SK-N-SH treated with all-trans-retinoic acid at 6 μM for 48 hours (cell line): ENCODE measurements around the gene CWC27.

Experiments used
- ATAC-seq: fragments of 200-7000 bp; cut with Tn5 transposase; 3 replicates; pipeline ENCODE4 v1.9.1; 2020; ENCODE audit warnings: mild to moderate bottlenecking, moderate library complexity
- ARNTL ChIP-seq: fragments of 450-650 bp; formaldehyde crosslinking; IDR thresholded peaks from 2 replicates; pipeline ENCODE4 v1.5.0; 2020; ENCODE audit warnings: low read depth, mild to moderate bottlenecking, moderate library complexity, borderline replicate concordance
- BACH2 ChIP-seq: fragments of 250-450 bp; sonication (Bioruptor Pico); IDR thresholded peaks from 2 replicates; pipeline ENCODE4 v1.9.0; 2021; ENCODE audit warnings: mild to moderate bottlenecking, borderline replicate concordance
- CREB5 ChIP-seq: fragments of 250-450 bp; sonication (Bioruptor Pico); IDR thresholded peaks from 2 replicates; pipeline ENCODE4 v1.5.1; 2020; ENCODE audit warnings: low read depth, mild to moderate bottlenecking, moderate library complexity
- CSDC2 ChIP-seq: fragments of 250-450 bp; sonication (Bioruptor Pico); IDR thresholded peaks from 2 replicates; pipeline ENCODE4 v1.5.0; 2020; ENCODE audit warnings: mild to moderate bottlenecking, moderate library complexity
- ESRRG ChIP-seq: fragments of 250-450 bp; sonication (Bioruptor Pico); IDR thresholded peaks from 2 replicates; pipeline ENCODE4 v1.6.1; 2021; ENCODE audit warnings: mild to moderate bottlenecking
- GLIS3 ChIP-seq: fragments of 250-450 bp; sonication (Bioruptor Pico); IDR thresholded peaks from 2 replicates; pipeline ENCODE4 v1.5.0; 2020; ENCODE audit warnings: mild to moderate bottlenecking, moderate library complexity
- ISL1 ChIP-seq: fragments of 250-450 bp; sonication (Bioruptor Pico); IDR thresholded peaks from 2 replicates; pipeline ENCODE4 v2.1.2; 2022; ENCODE audit warnings: mild to moderate bottlenecking, moderate library complexity
- OSR1 ChIP-seq: fragments of 250-450 bp; sonication (Bioruptor Pico); IDR thresholded peaks from 2 replicates; pipeline ENCODE4 v1.8.0; 2022; ENCODE audit warnings: moderate library complexity, mild to moderate bottlenecking, inconsistent platforms
- POU6F1 ChIP-seq: fragments of 250-450 bp; sonication (Bioruptor Pico); IDR thresholded peaks from 2 replicates; pipeline ENCODE4 v1.8.0; 2021; ENCODE audit warnings: low read depth, mild to moderate bottlenecking, moderate library complexity, borderline replicate concordance
- PPARA ChIP-seq: fragments of 250-450 bp; sonication (Bioruptor Pico); IDR thresholded peaks from 2 replicates; pipeline ENCODE4 v1.5.0; 2020; ENCODE audit warnings: mild to moderate bottlenecking, borderline replicate concordance
- RARB ChIP-seq: fragments of 250-450 bp; sonication (Bioruptor Pico); IDR thresholded peaks from 2 replicates; pipeline ENCODE4 v1.8.0; 2021; ENCODE audit warnings: mild to moderate bottlenecking, moderate library complexity
- SNAI2 ChIP-seq: fragments of 250-450 bp; sonication (Bioruptor Pico); IDR thresholded peaks from 2 replicates; pipeline ENCODE4 v1.5.0; 2020; ENCODE audit warnings: mild to moderate bottlenecking, moderate library complexity
- TCF4 ChIP-seq: fragments of 250-450 bp; sonication (Bioruptor Pico); IDR thresholded peaks from 2 replicates; pipeline ENCODE4 v1.8.0; 2021; ENCODE audit warnings: mild to moderate bottlenecking, moderate library complexity, borderline replicate concordance
- TOX ChIP-seq: fragments of 250-450 bp; sonication (Bioruptor Pico); IDR thresholded peaks from 2 replicates; pipeline ENCODE4 v1.8.0; 2021; ENCODE audit warnings: mild to moderate bottlenecking, moderate library complexity, borderline replicate concordance
- TSHZ2 ChIP-seq: fragments of 250-450 bp; sonication (Bioruptor Pico); IDR thresholded peaks from 2 replicates; pipeline ENCODE4 v1.5.0; 2020; ENCODE audit warnings: mild to moderate bottlenecking, moderate library complexity
- ZC3H10 ChIP-seq: fragments of 250-450 bp; sonication (Bioruptor Pico); IDR thresholded peaks from 2 replicates; pipeline ENCODE4 v1.5.1; 2021; ENCODE audit warnings: mild to moderate bottlenecking, moderate library complexity
- ZFP3 ChIP-seq: fragments of 250-450 bp; sonication (Bioruptor Pico); IDR thresholded peaks from 2 replicates; pipeline ENCODE4 v1.5.0; 2020; ENCODE audit warnings: mild to moderate bottlenecking, moderate library complexity
- ZFP30 ChIP-seq: fragments of 450-650 bp; formaldehyde crosslinking; IDR thresholded peaks from 2 replicates; pipeline ENCODE4 v1.5.0; 2022; ENCODE audit warnings: mild to moderate bottlenecking, moderate library complexity
- ZNF565 ChIP-seq: fragments of 450-650 bp; formaldehyde crosslinking; conservative IDR thresholded peaks from 2 replicates; pipeline ENCODE4 v1.5.0; 2020; ENCODE audit warnings: low read depth, mild to moderate bottlenecking, moderate library complexity
- ZNF70 ChIP-seq: fragments of 450-650 bp; formaldehyde crosslinking; IDR thresholded peaks from 2 replicates; pipeline ENCODE4 v1.5.0; 2020; ENCODE audit warnings: mild to moderate bottlenecking, moderate library complexity
- ZNF8 ChIP-seq: fragments of 450-650 bp; formaldehyde crosslinking; IDR thresholded peaks from 2 replicates; pipeline ENCODE4 v1.5.0; 2020; ENCODE audit warnings: mild to moderate bottlenecking, moderate library complexity

CWC27 gene

GRCh38 chr5:65029178-65029577 is 260.4 kb downstream of the CWC27 start:
- TF ChIP-seq TOX (CRISPR knock-in tag) (no peak), ZFP30 (CRISPR knock-in tag) (no peak), RARB (CRISPR knock-in tag) (no peak), ZC3H10 (CRISPR knock-in tag) (no peak), TCF4 (no peak), ARNTL (CRISPR knock-in tag) (no peak), OSR1 (CRISPR knock-in tag) (no peak), CSDC2 (CRISPR knock-in tag) (no peak), CREB5 (CRISPR knock-in tag) (no peak), TSHZ2 (CRISPR knock-in tag) (no peak), ZNF8 (CRISPR knock-in tag) (no peak)
- no peak for ATAC-seq

GRCh38 chr5:65030056-65030455 is 261.3 kb downstream of the CWC27 start:
- no peak for ATAC-seq
- no peak for TF ChIP-seq BACH2 (CRISPR knock-in tag)
- TF ChIP-seq ZNF70 (CRISPR knock-in tag), result no peak
- TF ChIP-seq ZFP30 (CRISPR knock-in tag), result no peak
- no peak for TF ChIP-seq ZNF8 (CRISPR knock-in tag)
- TF ChIP-seq ZC3H10 (CRISPR knock-in tag), result no peak
- no peak for TF ChIP-seq ARNTL (CRISPR knock-in tag)
- no peak for TF ChIP-seq ZFP3 (CRISPR knock-in tag)
- no peak for TF ChIP-seq SNAI2 (CRISPR knock-in tag)
- no peak for TF ChIP-seq CREB5 (CRISPR knock-in tag)

GRCh38 chr5:65032250-65032649 is 263.5 kb downstream of the CWC27 start:
- no peak for ATAC-seq
- TF ChIP-seq TCF4 (no peak), CSDC2 (CRISPR knock-in tag) (no peak), ZFP30 (CRISPR knock-in tag) (no peak)

- no peak for ATAC-seq
- no peak for TF ChIP-seq PPARA (CRISPR knock-in tag)
Measured at GRCh38 chr5:65034029-65034812, 265.5 kb downstream of the CWC27 start.

GRCh38 chr5:65034813-65035209 is 266.1 kb downstream of the CWC27 start:
- no peak for ATAC-seq
- TF ChIP-seq CREB5 (CRISPR knock-in tag), result no peak
- TF ChIP-seq OSR1 (CRISPR knock-in tag), result no peak
- no peak for TF ChIP-seq CSDC2 (CRISPR knock-in tag)
- no peak for TF ChIP-seq TCF4
- no peak for TF ChIP-seq BACH2 (CRISPR knock-in tag)
- TF ChIP-seq ISL1, result no peak
- no peak for TF ChIP-seq POU6F1 (CRISPR knock-in tag)
- TF ChIP-seq SNAI2 (CRISPR knock-in tag), result no peak
- TF ChIP-seq ZFP3 (CRISPR knock-in tag), result no peak
- TF ChIP-seq ZNF565 (CRISPR knock-in tag), result no peak
- TF ChIP-seq ESRRG (CRISPR knock-in tag), result no peak
- no peak for TF ChIP-seq ZNF70 (CRISPR knock-in tag)
- TF ChIP-seq ZC3H10 (CRISPR knock-in tag), result no peak
- no peak for TF ChIP-seq TSHZ2 (CRISPR knock-in tag)
- TF ChIP-seq GLIS3 (CRISPR knock-in tag), result no peak
- TF ChIP-seq ZFP30 (CRISPR knock-in tag), result no peak
- TF ChIP-seq RARB (CRISPR knock-in tag), result no peak
